ENCODE measurements around the gene MEGF6.

The MEGF6 gene

DNA sequence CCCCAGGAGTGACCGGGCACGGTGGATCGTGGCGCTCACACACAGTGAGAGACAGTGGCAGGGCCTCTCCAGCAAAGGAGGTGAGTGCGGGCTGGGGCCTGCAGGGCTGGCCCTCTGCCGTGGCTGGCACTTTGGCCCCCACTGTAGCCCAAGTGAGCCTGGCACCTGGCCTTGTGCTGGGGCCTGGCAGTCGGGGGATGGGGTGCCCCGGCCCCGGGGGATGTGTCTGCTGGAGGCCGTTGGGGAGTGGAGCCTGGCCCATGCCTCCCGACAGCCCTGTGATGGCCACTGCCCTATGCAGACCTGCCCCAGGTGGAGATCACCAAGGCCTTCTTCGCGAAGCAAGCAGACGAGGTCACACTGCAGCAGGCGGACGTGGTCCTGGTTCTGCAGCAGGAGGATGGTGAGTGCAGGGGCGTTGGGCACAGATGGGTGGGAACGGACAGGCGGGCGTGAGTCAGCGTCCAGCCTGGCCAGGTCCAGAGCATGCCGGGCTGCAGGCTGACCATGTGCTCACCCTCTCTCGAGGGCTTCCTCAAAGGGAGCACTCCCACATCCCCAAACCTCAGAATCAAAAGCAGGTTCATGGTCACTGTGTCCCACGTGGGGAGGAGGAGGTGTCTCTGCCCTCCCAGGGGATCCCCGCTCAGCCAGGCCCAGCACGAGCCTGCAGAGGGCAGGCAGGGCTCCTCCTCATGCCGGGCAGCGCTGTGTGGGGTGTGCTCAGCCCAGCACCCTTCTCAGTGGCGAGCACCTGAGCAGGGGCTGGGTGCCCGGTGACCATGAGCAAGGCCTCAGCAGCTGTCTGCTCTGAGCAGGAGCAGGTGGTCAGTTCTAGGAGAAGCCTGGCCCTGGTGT lies 131.6 kb downstream of the MEGF6 start:
- DNase-seq: no peak

GRCh38 chr1:3478187-3478586 lies 133.1 kb downstream of the MEGF6 start:
- DNase-seq: no peak

DNA sequence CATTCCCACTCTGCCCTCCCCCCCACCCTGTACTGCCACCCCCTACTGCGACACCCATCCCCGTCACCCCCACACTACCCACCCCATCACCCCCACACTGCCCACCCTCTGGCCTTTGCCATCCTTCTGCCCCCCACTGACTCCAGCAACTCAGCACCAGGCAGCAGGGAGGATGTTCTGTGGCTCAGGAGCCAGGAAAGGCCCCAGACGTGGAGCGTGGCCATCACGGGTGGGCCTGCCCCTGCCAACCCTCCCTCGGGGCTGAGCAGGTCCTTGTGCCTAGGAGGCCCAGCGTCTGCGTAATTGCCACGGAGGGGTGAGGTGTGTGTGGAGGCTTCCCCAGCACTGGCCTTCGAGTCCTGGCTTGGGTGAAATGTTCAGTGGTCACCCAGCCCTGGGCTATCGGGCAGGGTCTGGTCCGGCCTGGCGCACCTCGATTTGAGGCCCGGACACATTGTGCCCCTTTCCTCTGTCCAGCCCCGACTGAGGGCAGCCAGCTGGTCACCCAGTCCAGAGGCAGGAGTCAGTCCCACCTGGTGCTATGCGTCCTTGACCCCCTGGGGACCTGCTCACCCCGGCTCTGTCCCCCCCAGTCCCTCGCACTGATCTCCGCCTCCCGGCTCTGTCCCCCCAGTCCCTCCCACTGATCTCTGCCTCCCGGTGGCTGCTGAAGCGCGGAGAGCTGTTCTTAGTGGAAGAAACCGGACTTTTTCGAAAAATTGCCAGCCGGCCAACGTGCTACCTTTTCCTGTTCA lies 133.9 kb downstream of the MEGF6 start:
- DNase-seq: no peak

DNA sequence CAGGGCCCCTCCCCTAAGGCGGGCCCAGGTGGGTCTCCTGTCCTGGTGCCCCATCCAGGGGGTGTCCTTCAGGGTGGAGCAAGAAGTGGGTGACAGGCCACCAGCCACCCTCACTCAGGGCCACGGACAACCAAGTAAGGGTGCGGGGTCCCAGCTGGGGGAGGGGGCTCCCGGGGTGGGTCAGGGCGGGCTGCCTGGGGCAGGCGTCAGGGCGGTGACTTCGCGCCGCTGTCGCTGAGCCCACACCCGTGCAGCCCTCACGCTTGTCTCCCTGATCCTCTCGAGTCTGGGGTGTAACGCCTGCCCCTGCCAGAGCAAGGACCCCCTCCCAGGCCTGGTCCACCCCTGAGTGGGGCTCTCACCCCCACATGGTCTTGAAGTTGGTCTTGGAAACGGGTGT lies 134.6 kb downstream of the MEGF6 start:
- no peak for DNase-seq

DNA sequence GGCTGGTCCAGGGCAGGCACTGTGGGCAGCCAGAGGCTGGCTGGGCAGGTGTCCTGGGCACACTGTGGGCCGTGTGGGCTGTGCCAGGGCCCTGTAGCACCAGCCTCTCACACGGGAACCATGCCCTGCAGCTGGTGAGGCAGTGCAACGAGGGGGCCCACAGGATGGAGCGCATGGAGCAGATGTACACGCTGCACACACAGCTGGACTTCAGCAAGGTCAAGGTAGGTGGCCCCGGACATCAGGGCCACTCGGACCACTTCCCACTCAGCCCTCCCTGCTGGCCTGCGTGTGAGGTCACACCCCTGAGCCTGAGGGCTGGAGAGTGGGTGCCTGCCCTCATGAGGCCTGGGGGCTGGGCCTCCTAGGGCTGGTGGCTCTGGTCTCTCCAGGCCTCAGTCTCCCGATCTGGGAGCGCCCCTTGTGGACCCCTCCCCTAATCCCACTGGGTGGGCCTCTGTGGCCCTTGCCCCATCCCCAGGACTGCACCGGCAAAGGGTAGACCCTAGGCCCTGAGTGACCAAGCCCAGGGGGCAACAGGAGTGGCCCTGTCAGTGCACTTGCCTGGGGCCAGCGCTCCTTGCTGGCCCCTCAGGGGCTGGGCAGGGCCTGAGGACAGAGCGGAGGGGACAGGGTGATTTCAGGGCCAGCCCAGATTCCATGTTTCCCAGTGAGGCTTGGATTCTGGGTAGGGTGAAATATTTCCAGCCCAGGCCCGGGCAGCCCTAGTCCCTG lies 135.3 kb downstream of the MEGF6 start:
- no peak for DNase-seq

DNA sequence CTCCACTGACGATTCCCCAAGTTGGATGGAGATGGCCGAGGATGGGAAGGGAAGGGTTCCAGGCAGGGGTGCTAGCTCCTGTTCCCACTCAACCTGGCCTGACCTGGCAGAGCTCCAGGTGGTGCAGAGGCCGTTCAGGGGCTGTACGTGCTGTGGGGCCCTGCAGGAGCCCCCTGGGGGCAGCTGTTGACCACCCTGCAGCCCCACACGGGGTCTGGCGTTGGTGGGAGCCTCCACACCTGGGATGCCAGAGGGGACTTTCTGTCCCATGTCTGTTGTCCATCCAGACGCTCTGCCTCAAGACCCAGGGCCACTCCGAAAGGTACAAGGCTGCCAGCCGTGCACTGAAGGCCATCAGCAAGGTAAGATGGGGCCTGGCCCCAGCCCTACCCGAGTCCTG lies 136.9 kb downstream of the MEGF6 start:
- DNase-seq: no peak

DNA sequence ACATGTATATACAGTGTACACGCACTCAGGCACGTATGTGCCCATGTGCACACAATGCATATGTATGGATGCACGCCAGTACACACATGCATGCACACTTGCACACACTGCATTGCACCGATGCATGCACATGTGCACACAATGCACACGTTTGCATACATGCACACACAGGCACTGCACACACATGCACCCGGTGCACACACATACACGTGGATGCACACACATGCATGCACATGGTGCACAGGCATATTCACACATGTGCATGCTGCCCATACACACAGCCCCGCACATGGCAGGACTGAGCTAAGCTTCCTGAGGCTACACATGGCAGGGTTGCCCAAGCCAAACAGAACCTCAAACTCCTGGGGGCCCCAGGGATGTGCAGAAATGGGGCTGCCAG lies 137.3 kb downstream of the MEGF6 start:
- no peak for DNase-seq

- no peak for DNase-seq
These were observed 137.9 kb downstream of the MEGF6 start for GRCh38 chr1:3473381-3473844.

DNA sequence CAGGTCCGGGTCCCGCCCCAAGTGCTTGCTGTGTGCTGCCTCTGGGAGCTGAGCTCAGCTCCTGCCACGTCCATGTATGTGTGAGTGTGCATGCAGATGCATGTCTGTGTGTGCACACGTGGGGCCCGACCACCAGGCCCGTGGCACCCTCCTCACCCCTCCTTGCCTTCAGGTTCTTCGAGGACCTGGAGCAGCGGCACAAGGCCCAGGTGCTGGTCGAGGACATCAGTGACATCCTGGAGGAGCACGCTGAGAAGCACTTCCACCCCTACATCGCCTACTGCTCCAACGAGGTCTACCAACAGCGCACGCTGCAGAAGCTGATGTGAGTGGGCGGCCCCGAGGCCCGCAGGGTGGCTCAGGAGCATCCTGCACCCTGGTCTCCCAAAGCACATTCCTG lies 138.4 kb downstream of the MEGF6 start:
- no peak for DNase-seq

- DNase-seq: no peak
These were observed 139.0 kb downstream of the MEGF6 start for GRCh38 chr1:3472088-3472850.

DNA sequence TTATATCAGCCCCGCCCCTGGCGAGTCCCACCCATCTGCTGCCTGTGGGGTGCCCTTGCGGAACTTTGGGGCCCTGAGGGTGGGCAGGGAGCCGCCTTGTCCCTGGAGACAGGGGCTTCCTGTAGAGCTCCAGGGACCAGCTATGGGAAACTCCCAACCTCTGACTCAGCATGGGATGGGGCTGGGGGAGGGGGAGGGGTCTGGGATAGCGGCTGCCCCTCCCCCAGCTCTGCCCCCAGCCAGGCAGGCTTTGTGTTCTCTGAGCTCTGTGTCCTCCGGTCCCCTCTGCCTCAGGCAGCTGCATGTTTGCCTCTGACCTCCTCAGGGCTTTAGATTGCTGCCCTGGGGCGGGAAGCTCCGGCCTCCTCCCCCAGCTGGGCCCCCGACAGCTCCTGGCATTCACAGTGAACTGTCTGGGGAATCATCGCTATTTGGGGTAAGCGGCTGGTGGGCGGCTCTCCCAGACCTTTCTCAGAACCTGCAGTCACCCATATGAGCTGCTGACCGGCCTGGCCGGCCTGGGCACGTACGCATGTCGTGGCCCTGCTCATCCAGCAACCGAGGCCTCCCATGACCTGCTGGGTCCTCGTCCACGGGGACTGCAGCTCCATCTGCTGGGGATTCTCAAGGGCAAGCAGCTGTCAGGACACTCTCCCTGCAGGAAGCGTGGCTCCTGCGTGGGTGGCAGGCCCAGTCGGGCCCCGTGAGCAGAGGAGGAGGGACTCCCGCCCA lies 139.8 kb downstream of the MEGF6 start:
- peak; percentile 27 to 66 (median 54) for DNase-seq

DNA sequence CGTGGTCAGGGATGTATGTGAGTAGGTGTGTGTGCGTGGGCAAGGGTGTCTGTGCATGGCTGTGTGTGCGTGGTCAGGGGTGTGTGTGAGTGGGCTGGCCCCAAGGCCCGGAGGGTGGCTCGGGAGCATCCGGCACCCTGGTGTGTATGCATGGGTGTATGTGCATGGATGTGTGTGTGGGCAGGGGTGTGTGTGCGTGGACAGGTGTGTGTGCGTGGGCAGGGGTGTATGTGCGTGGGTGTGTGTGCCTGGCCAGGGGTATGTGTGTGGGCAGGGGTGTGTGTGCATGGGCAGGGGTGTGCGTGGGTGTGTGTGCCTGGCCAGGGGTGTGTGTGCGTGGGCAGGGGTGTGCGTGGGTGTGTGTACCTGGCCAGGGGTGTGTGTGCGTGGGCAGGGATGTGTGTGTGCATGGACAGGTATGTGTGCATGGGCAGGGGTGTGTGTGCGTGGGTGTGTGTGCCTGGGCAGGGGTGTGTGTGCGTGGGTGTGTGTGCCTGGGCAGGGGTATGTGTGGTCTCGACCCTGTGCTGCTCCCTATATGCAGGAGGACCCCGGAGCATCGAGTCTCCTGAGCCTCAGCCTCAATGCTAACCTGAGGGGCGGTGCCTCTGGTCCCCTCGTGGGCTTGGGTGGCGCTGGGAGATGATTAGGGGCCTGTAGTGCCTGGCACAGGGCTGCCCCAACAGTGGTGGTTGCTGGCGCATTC lies 140.5 kb downstream of the MEGF6 start:
- DNase-seq: no peak

DNA sequence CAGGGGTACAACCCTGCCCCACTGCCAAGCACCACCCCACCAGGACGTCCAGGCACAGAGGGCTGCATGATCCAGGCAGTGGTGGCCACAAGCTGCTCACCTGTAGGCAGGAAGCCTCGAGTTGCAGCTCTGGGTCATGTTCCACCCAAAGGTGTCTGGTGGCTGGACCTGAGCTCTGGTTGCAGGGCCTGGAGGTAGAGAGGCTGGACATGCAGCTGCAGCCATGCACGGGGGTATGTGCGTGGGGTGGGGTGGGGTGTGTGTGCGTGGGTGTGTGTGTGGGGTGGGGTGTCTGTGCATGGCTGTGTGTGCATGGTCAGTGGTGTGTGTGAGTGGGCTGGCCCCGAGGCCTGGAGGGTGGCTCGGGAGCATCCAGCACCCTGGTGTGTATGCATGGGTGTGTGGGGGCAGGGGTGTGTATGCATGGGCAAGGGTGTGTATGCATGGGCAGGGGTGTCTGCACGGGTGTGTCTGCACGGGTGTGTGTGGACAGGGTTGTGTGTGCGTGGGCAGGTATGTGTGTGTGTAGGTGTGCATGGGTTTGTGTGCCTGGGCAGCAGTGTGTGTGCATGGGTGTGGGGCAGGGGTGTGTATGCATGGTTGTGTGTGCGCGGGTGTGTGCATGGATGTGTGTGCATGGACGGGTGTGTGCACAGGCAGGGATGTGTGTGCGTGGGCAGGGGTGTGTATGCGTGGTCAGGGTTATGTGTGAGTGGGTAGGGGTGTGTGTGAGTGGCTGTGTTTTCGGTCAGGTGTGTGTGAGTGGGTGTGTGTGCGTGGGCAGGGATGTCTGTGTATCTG lies 141.3 kb downstream of the MEGF6 start:
- DNase-seq: no peak

GRCh38 chr1:3469104-3469848 lies 142.0 kb downstream of the MEGF6 start:
- no peak for DNase-seq

GRCh38 chr1:3468236-3469103 lies 142.8 kb downstream of the MEGF6 start:
- no peak for DNase-seq

- DNase-seq: no peak
These were observed 143.9 kb downstream of the MEGF6 start for GRCh38 chr1:3467096-3468036.
